OCI-LY7 (cell line): Measurements from ENCODE around the gene B3GALT4.

Source experiments
- EZH2phosphoT487 ChIP-seq: fragments of 200-600 bp; sonication (generic); IDR thresholded peaks from 2 replicates; pipeline ENCODE4 v1.6.1; 2018; ENCODE audit warnings: low read depth, borderline replicate concordance, mild to moderate bottlenecking, mixed run types, antibody characterized with exemption, low read length, moderate library complexity, mixed read lengths
- TF ChIP-seq, protein P1 (sequence below): fragments of 200-600 bp; sonication (generic); conservative IDR thresholded peaks from 2 replicates; pipeline ENCODE4 v1.5.1; 2014; ENCODE audit warnings: mild to moderate bottlenecking, antibody characterized with exemption, low read length, moderate library complexity, mixed read lengths

DNA sequence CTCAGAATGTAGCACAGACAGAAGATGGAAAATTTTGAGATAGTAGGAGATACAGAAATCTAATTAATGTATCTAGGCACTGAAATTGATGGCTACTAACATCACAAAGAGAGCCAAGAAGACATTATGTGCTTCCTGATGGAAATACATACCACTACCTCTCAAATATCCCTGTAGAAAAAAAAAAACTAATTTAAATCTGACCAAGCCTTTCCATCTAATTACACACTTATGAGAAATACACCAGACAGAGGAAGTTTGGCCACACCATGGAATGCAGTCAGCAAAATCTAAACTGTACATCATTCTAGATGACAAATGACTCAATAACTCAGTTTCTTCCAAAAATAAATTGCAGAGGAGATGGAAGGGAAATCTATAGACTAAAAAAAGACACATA is 24.2 kb upstream of the B3GALT4 start:
- TF ChIP-seq, protein P1, sequence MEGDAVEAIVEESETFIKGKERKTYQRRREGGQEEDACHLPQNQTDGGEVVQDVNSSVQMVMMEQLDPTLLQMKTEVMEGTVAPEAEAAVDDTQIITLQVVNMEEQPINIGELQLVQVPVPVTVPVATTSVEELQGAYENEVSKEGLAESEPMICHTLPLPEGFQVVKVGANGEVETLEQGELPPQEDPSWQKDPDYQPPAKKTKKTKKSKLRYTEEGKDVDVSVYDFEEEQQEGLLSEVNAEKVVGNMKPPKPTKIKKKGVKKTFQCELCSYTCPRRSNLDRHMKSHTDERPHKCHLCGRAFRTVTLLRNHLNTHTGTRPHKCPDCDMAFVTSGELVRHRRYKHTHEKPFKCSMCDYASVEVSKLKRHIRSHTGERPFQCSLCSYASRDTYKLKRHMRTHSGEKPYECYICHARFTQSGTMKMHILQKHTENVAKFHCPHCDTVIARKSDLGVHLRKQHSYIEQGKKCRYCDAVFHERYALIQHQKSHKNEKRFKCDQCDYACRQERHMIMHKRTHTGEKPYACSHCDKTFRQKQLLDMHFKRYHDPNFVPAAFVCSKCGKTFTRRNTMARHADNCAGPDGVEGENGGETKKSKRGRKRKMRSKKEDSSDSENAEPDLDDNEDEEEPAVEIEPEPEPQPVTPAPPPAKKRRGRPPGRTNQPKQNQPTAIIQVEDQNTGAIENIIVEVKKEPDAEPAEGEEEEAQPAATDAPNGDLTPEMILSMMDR, result no peak
- no peak for TF ChIP-seq EZH2phosphoT487
